SH-SY5Y (cell line): ENCODE measurements around the gene ATP6V0D1.

Experiments
- GATA2 ChIP-seq: IDR thresholded peaks from 2 replicates; pipeline ENCODE4 v1.6.1; 2011; ENCODE audit warnings: mild to moderate bottlenecking, low read depth, low read length
- GATA3 ChIP-seq: IDR thresholded peaks from 2 replicates; pipeline ENCODE4 v1.6.1; 2011; ENCODE audit warnings: low read depth, mild to moderate bottlenecking, low read length, moderate library complexity

- TF ChIP-seq GATA3 (no peak), GATA2 (no peak)
Measured at GRCh38 chr16:67526149-67526791, 45.3 kb upstream of the ATP6V0D1 start.
